WTC11 (cell line): Measurements from ENCODE around the gene CD72. TPM values are rescaled to one million over a fixed set of nuclear protein-coding genes. Genes with fewer than 3 reads are reported as not detected.
"Not testable (repeated sequence)": the region's sequence is repeated elsewhere in the genome, so short reads cannot be mapped to it uniquely, and the experiment has no call there.

Source experiments
- ATAC-seq: fragments of 200-7000 bp; cut with Tn5 transposase; 2 replicates; pipeline ENCODE4 v1.10.0; 2021; ENCODE audit warnings: mild to moderate bottlenecking, moderate library complexity
- CTCF ChIA-PET: fragments of 300-600 bp; sonication (Branson Sonifier 250); formaldehyde crosslinking; loops from one replicate; lab custom pipeline; 2021; ENCODE audit warnings: antibody characterized with exemption; lab: Charles Lee
- POLR2A ChIA-PET: fragments of 350-600 bp; sonication (Branson Sonifier 250); formaldehyde crosslinking; loops from one replicate; lab custom pipeline; 2021; ENCODE audit warnings: antibody characterized with exemption; lab: Charles Lee
- DNase-seq: peaks from one replicate; pipeline ENCODE4 v3.0.0; 2021; ENCODE audit warnings: low spot score
- H3K27ac Mint-ChIP-seq: 2 replicates; pipeline ENCODE4 v1.8.0; 2021; ENCODE audit warnings: mixed read lengths
- H3K27me3 Mint-ChIP-seq: 2 replicates; pipeline ENCODE4 v1.8.0; 2021; ENCODE audit warnings: low read depth, mild to moderate bottlenecking, moderate library complexity, mixed read lengths
- H3K36me3 Mint-ChIP-seq: 2 replicates; pipeline ENCODE4 v1.8.0; 2021; ENCODE audit warnings: mixed read lengths
- H3K4me1 Mint-ChIP-seq: 2 replicates; pipeline ENCODE4 v1.8.0; 2022; ENCODE audit warnings: mixed read lengths
- H3K4me3 Mint-ChIP-seq: 2 replicates; pipeline ENCODE4 v1.8.0; 2021; ENCODE audit warnings: mild to moderate bottlenecking, moderate library complexity, mixed read lengths
- H3K9me3 Mint-ChIP-seq: 2 replicates; pipeline ENCODE4 v1.8.0; 2021; ENCODE audit warnings: mixed read lengths
- CBFB ChIP-seq: sonication (generic); formaldehyde crosslinking; IDR thresholded peaks from 2 replicates; pipeline ENCODE4 v1.8.1; 2022; ENCODE audit warnings: mild to moderate bottlenecking, low read depth, missing genetic modification reagents
- ESRRA ChIP-seq: sonication (generic); formaldehyde crosslinking; IDR thresholded peaks from 2 replicates; pipeline ENCODE4 v1.8.1; 2022; ENCODE audit warnings: mild to moderate bottlenecking, missing genetic modification reagents, borderline replicate concordance
- HMGA2 ChIP-seq: fragments of 250-450 bp; sonication (Bioruptor Pico); IDR thresholded peaks from 2 replicates; pipeline ENCODE4 v1.4.0; 2021; ENCODE audit warnings: mild to moderate bottlenecking, moderate library complexity
- NR2C2 ChIP-seq: sonication (generic); formaldehyde crosslinking; IDR thresholded peaks from 2 replicates; pipeline ENCODE4 v1.8.0; 2022; ENCODE audit warnings: mild to moderate bottlenecking, missing genetic modification reagents
- SP1 ChIP-seq: sonication (generic); formaldehyde crosslinking; conservative IDR thresholded peaks from 2 replicates; pipeline ENCODE4 v1.8.1; 2022; ENCODE audit warnings: missing genetic modification reagents
- TCF7 ChIP-seq: sonication (generic); formaldehyde crosslinking; IDR thresholded peaks from 2 replicates; pipeline ENCODE4 v1.8.0; 2022; ENCODE audit warnings: mild to moderate bottlenecking, low read depth, missing genetic modification reagents, moderate library complexity
- TEAD4 ChIP-seq: sonication (generic); formaldehyde crosslinking; IDR thresholded peaks from 2 replicates; pipeline ENCODE4 v1.8.0; 2022; ENCODE audit warnings: mild to moderate bottlenecking, missing genetic modification reagents
- ZNF121 ChIP-seq: sonication (generic); formaldehyde crosslinking; IDR thresholded peaks from 2 replicates; pipeline ENCODE4 v1.8.0; 2023; ENCODE audit warnings: missing genetic modification reagents
- ZNF416 ChIP-seq: fragments of 250-450 bp; sonication (Bioruptor Pico); IDR thresholded peaks from 2 replicates; pipeline ENCODE4 v1.9.0; 2021; ENCODE audit warnings: mild to moderate bottlenecking, inconsistent platforms
- ZNF423 ChIP-seq: fragments of 250-450 bp; sonication (Bioruptor Pico); IDR thresholded peaks from 2 replicates; pipeline ENCODE4 v2.1.2; 2022; ENCODE audit warnings: mild to moderate bottlenecking, moderate library complexity
- total RNA-seq: library from RNA; stranded (reverse); gene quantifications from 3 replicates; pipeline ENCODE4 v1.2.3, GENCODE V29; 2021
- TF ChIP-seq, protein P1 (sequence below): sonication (generic); formaldehyde crosslinking; IDR thresholded peaks from 2 replicates; pipeline ENCODE4 v1.8.0; 2023; ENCODE audit warnings: missing genetic modification reagents, mild to moderate bottlenecking, borderline replicate concordance
- TF ChIP-seq, protein P2 (sequence below): sonication (generic); formaldehyde crosslinking; IDR thresholded peaks from 2 replicates; pipeline ENCODE4 v1.8.1; 2022; ENCODE audit warnings: low read depth, mild to moderate bottlenecking, moderate library complexity, missing genetic modification reagents, borderline replicate concordance
- TF ChIP-seq, protein P3 (sequence below): fragments of 250-450 bp; sonication (Bioruptor Pico); IDR thresholded peaks from 2 replicates; pipeline ENCODE4 v2.1.2; 2022; ENCODE audit warnings: mild to moderate bottlenecking, moderate library complexity
- TF ChIP-seq, protein P4 (sequence below): sonication (generic); formaldehyde crosslinking; IDR thresholded peaks from 2 replicates; pipeline ENCODE4 v1.8.1; 2023; ENCODE audit warnings: mild to moderate bottlenecking, moderate library complexity, missing genetic modification reagents
- TF ChIP-seq, protein P5 (sequence below): fragments of 250-450 bp; sonication (Bioruptor Pico); IDR thresholded peaks from 2 replicates; pipeline ENCODE4 v1.8.0; 2021; ENCODE audit warnings: mild to moderate bottlenecking

The CD72 gene
- total RNA-seq, 1 experiment from 2014 or later = 2.9 TPM

DNA sequence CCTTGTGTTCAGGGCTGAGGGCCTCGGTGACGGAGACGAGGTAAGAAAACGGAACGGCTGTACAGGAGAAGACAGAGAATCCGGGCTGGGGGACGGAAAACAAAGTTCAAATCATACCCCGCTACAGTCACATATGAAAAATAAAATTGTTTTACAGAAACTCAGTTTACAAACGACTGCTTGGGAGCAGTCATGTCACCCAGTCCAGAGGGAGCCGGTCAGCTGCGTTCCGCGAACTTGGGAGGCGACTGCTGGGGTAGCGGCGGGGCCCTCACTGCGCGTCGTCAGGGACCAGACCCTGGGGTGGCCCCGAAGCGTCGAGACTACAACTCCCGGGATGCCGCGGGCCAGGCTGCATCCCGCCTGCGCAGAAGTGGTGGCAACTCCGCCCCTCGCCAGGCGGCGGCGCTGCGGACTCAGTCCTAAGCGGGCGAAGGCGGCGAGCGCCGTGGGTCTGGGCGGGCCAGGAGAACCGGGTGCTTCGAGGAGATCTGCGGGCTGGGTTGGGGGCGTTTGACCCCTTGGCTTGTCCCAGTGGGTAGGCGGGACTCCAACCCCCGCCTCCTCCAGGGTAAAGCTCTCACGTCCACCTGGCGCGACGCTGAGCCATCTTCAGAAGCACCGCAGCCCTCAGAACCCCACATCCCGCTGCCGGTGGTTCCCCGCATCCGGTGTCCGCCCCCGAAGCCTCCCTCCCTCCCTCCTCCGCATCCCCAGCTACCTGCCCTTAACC is 28.5 kb upstream of the CD72 start (continued):
- TF ChIP-seq HMGA2 (CRISPR knock-in tag) = no peak
- TF ChIP-seq ZNF423 (CRISPR knock-in tag) = peak; percentile 86
- TF ChIP-seq, protein P1, sequence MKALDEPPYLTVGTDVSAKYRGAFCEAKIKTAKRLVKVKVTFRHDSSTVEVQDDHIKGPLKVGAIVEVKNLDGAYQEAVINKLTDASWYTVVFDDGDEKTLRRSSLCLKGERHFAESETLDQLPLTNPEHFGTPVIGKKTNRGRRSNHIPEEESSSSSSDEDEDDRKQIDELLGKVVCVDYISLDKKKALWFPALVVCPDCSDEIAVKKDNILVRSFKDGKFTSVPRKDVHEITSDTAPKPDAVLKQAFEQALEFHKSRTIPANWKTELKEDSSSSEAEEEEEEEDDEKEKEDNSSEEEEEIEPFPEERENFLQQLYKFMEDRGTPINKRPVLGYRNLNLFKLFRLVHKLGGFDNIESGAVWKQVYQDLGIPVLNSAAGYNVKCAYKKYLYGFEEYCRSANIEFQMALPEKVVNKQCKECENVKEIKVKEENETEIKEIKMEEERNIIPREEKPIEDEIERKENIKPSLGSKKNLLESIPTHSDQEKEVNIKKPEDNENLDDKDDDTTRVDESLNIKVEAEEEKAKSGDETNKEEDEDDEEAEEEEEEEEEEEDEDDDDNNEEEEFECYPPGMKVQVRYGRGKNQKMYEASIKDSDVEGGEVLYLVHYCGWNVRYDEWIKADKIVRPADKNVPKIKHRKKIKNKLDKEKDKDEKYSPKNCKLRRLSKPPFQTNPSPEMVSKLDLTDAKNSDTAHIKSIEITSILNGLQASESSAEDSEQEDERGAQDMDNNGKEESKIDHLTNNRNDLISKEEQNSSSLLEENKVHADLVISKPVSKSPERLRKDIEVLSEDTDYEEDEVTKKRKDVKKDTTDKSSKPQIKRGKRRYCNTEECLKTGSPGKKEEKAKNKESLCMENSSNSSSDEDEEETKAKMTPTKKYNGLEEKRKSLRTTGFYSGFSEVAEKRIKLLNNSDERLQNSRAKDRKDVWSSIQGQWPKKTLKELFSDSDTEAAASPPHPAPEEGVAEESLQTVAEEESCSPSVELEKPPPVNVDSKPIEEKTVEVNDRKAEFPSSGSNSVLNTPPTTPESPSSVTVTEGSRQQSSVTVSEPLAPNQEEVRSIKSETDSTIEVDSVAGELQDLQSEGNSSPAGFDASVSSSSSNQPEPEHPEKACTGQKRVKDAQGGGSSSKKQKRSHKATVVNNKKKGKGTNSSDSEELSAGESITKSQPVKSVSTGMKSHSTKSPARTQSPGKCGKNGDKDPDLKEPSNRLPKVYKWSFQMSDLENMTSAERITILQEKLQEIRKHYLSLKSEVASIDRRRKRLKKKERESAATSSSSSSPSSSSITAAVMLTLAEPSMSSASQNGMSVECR (CRISPR knock-in tag) = no peak
- no peak for TF ChIP-seq ESRRA (CRISPR knock-in tag)
- TF ChIP-seq ZNF121 = peak; percentile 32; the same call in 1 of the 2 replicates
- no peak for TF ChIP-seq NR2C2 (CRISPR knock-in tag)
- TF ChIP-seq, protein P2, sequence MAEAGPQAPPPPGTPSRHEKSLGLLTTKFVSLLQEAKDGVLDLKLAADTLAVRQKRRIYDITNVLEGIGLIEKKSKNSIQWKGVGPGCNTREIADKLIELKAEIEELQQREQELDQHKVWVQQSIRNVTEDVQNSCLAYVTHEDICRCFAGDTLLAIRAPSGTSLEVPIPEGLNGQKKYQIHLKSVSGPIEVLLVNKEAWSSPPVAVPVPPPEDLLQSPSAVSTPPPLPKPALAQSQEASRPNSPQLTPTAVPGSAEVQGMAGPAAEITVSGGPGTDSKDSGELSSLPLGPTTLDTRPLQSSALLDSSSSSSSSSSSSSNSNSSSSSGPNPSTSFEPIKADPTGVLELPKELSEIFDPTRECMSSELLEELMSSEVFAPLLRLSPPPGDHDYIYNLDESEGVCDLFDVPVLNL (CRISPR knock-in tag) = no peak
- TF ChIP-seq, protein P3, sequence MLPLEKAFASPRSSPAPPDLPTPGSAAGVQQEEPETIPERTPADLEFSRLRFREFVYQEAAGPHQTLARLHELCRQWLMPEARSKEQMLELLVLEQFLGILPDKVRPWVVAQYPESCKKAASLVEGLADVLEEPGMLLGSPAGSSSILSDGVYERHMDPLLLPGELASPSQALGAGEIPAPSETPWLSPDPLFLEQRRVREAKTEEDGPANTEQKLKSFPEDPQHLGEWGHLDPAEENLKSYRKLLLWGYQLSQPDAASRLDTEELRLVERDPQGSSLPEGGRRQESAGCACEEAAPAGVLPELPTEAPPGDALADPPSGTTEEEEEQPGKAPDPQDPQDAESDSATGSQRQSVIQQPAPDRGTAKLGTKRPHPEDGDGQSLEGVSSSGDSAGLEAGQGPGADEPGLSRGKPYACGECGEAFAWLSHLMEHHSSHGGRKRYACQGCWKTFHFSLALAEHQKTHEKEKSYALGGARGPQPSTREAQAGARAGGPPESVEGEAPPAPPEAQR (CRISPR knock-in tag) = no peak
- no peak for TF ChIP-seq CBFB (CRISPR knock-in tag)
- TF ChIP-seq, protein P4, sequence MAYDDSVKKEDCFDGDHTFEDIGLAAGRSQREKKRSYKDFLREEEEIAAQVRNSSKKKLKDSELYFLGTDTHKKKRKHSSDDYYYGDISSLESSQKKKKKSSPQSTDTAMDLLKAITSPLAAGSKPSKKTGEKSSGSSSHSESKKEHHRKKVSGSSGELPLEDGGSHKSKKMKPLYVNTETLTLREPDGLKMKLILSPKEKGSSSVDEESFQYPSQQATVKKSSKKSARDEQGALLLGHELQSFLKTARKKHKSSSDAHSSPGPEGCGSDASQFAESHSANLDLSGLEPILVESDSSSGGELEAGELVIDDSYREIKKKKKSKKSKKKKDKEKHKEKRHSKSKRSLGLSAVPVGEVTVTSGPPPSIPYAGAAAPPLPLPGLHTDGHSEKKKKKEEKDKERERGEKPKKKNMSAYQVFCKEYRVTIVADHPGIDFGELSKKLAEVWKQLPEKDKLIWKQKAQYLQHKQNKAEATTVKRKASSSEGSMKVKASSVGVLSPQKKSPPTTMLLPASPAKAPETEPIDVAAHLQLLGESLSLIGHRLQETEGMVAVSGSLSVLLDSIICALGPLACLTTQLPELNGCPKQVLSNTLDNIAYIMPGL (CRISPR knock-in tag) = peak; percentile 96; the same call in 1 of the 2 replicates
- no peak for TF ChIP-seq TCF7
- TF ChIP-seq SP1 = peak; percentile 57
- TF ChIP-seq, all 79 proteins: peak for 12

DNA sequence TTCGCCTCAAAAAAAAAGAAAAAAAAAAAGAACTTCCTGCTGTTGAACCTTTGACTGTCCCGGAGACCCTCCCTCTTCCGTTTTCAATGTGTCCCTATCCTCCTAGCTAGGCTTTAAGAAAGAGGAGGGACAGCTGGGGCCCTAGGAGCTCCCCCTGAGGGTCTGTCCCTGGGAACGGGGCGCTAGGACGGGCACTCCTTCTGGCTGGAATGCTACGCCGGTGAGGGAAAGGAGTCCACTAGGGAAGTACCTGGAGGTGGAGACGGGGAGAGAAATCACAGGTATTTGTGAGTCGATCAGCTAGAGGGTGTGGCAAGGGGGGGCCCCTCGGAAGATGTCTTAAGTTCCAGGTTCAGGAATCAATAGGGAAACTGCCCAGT is 27.9 kb upstream of the CD72 start:
- ChIA-PET CTCF (interaction anchor here (0.7 to 4.4 kb wide), 27 partner anchors 11 to 1206 kb away, joined by 3 to 47 read pairs (median 8); partner anchors contain the start of genes ARHGEF39, ATOSB, CCDC107 and GBA2), POLR2A (interaction anchor here (0.5 to 2.5 kb wide), 10 partner anchors 12 to 486 kb away, joined by 3 to 21 read pairs (median 4); partner anchors contain the start of genes CCDC107, RMRP and TPM2)
- H3K27me3 Mint-ChIP-seq = peaks cover 13% of the 10 kb centered on the region
- ATAC-seq = peak; percentile 72
- H3K4me1 Mint-ChIP-seq = peaks cover 37% of the 10 kb centered on the region
- H3K4me3 Mint-ChIP-seq = peak overlapping the region; percentile 88
- peaks cover 7% of the 10 kb centered on the region for H3K9me3 Mint-ChIP-seq
- 0 out of 2 replicates have a peak, but pooled peaks have one; percentile 19 for TF ChIP-seq TEAD4 (CRISPR knock-in tag)
- TF ChIP-seq, protein P5, sequence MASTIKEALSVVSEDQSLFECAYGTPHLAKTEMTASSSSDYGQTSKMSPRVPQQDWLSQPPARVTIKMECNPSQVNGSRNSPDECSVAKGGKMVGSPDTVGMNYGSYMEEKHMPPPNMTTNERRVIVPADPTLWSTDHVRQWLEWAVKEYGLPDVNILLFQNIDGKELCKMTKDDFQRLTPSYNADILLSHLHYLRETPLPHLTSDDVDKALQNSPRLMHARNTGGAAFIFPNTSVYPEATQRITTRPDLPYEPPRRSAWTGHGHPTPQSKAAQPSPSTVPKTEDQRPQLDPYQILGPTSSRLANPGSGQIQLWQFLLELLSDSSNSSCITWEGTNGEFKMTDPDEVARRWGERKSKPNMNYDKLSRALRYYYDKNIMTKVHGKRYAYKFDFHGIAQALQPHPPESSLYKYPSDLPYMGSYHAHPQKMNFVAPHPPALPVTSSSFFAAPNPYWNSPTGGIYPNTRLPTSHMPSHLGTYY (CRISPR knock-in tag) = 0 out of 2 replicates have a peak, but pooled peaks have one; percentile 67
- no peak for TF ChIP-seq ZNF416
- TF ChIP-seq, all 79 proteins: peak for 2
- peak; percentile 77 for DNase-seq
- H3K27ac Mint-ChIP-seq = peak overlapping the region; percentile 82
- H3K36me3 Mint-ChIP-seq = peaks cover 5% of the 10 kb centered on the region; the same call in 1 of the 2 replicates

DNA sequence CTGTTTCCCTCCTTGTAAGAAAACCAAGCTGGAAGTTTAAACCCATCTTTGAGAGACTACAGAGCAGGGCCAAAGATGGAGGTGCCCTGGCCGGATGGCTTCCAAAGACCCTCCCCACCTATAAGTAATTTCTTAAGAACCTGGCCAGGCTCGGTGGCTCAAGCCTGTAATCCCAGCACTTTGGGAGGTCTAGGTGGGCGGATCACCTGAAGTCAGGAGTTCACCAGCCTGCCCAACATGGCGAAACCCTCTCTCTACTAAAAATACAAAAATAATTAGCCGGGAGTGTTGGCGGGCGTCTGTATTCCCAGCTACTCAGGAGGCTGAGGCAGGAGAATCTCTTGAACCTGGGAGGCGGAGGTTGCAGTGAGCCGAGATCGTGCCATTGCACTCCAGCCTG is 27.5 kb upstream of the CD72 start:
- not testable (repeated sequence) for DNase-seq, H3K36me3 Mint-ChIP-seq, H3K9me3 Mint-ChIP-seq, ATAC-seq
- CTCF ChIA-PET = interaction anchor here (0.7 to 4.4 kb wide), 27 partner anchors 11 to 980 kb away, joined by 3 to 47 read pairs (median 8); partner anchors contain the start of genes ARHGEF39, ATOSB, CCDC107 and GBA2
- POLR2A ChIA-PET = interaction anchor here (0.6 to 2.5 kb wide), 7 partner anchors 12 to 485 kb away, joined by 3 to 21 read pairs (median 4); partner anchors contain the start of genes CCDC107 and RMRP
- Mint-ChIP-seq H3K4me3 (peak overlapping the region; percentile 88), H3K27me3 (peaks cover 13% of the 10 kb centered on the region), H3K4me1 (peaks cover 33% of the 10 kb centered on the region), H3K27ac (peak overlapping the region; percentile 60)
